ENCODE results near the gene SLC37A4. TPM values are rescaled to one million over a fixed set of nuclear protein-coding genes. Genes with fewer than 3 reads are reported as not detected.
"Not testable (repeated sequence)": the region's sequence is repeated elsewhere in the genome, so short reads cannot be mapped to it uniquely, and the experiment has no call there.

Gene SLC37A4
- total RNA-seq, 1 donor from 2014 or later = 155 TPM

- no peak for DNase-seq (ENCODE audit: low spot score)
- ATAC-seq = no peak
Measured at GRCh38 chr11:119042927-119043326, 12.2 kb upstream of the SLC37A4 start.

DNA sequence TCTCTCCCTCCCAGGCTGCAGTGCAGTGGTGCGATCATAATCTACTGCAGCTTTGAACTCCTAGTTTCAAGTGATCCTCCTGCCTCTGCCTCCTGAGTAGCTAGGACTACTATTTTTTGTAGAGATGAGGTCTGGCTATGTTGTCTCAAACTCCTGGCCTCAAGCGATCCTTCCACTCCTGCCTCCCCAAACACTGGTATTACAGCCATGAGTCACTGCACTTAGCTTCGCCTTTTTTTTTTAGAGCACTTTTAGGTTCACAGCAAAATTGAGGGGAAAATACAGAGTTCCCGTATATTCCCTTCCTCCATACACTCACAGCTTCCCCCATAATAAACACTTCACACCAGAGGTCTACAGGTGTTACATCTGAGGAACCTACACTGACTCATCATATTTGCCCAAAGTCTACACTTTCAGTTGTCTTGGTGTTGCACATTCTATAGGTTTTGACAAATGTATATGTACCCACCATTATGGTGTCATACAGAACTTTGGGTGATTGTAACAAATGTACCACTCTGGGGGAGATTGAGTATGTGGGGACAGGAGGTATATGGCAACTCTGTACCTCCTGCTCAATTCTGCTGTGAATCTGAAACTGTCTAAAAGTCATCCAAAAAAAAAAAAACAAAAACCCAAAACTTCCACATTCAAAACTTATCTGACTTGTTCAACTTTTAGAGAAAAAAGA, 11.3 kb upstream of the SLC37A4 start:
- ATAC-seq = no peak
- no peak for DNase-seq (ENCODE audit: low spot score)

GRCh38 chr11:119039471-119039870, 8.8 kb upstream of the SLC37A4 start:
- ATAC-seq; DNase-seq (ENCODE audit: low spot score): not testable (repeated sequence)

GRCh38 chr11:119038884-119039283, 8.2 kb upstream of the SLC37A4 start:
- DNase-seq (ENCODE audit: low spot score) (no peak), ATAC-seq (no peak)

DNA sequence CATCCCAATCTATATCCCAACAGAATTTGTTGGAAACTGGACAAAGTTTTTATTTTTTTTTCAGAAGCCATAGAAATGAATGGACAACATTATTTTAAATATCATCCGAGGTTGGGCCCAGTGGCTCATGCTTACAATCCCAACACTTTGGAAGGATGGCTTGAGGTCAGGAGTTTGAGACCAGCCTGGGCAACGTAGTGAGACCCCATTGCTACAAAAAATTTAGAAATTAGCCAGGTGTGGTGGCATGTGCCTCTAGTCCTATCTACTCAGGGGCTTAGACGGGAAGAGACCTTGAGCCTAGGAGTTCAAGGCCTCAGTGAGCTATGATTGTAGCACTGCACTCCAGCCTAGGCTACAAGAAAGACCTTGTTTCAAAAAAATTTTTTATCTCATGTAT, 4.1 kb upstream of the SLC37A4 start:
- ATAC-seq (no peak), DNase-seq (ENCODE audit: low spot score) (no peak)

GRCh38 chr11:119033421-119033820, 2.7 kb upstream of the SLC37A4 start:
- not testable (repeated sequence) for DNase-seq (ENCODE audit: low spot score); ATAC-seq

GRCh38 chr11:119031912-119032280, 1.2 kb upstream of the SLC37A4 start:
- DNase-seq (ENCODE audit: low spot score) (no peak), ATAC-seq (no peak)

DNA sequence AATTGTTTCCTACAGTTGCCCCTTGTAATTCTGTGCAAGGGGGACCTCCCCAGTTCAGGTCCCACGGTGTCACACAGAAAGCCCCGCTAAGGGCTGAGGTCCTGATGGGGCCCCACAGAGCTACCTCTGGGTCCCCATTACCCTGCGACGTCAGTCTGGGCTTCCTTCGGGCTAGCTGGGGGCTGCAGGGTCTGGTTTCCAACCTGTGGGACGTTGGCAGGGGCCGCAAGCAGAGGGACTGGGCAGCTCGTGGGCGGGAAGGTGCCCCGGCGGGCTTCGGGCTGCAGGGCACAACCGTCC, 698 bp downstream of the SLC37A4 start:
- DNase-seq (ENCODE audit: low spot score) (peak; percentile 58), ATAC-seq (no peak)

DNA sequence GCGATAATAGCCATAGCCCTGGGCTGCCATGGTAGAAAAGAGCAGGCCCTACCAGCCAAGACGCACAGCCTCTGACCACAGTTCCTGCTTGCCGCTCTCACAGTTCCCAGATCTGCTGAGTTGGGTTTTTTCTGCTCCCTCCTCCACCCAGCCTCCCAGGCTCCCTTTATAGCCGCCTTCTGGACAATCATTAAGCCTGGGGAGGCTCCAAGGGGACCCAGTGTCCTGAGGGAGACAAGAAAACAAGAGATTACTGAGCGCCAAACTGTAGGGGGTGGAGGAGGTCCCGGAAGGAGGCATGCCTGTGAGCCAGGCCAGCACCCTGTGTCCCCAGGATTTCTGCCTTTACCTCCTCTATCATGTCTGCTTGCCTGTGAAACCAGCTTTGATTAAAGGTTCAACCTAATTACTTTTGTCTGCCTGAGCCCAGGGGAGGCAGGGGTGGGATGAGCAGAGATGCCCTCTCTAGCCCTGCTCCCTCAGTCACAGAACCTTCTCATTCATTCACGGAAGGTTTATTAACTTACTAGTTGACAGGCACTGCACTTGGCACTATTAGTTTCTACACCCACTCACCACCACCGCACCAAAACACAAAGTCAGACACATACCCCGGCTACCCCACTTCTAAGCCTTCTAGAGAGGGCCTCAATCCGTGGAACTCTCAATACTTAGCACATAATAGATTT, 1.2 kb downstream of the SLC37A4 start:
- ATAC-seq (peak; percentile 58), DNase-seq (ENCODE audit: low spot score) (peak; percentile 94)

GRCh38 chr11:119029069-119029339, 1.7 kb downstream of the SLC37A4 start:
- ATAC-seq (no peak), DNase-seq (ENCODE audit: low spot score) (no peak)

- peak; percentile 53 for ATAC-seq
Measured at GRCh38 chr11:119028346-119029068, 2.2 kb downstream of the SLC37A4 start.

DNA sequence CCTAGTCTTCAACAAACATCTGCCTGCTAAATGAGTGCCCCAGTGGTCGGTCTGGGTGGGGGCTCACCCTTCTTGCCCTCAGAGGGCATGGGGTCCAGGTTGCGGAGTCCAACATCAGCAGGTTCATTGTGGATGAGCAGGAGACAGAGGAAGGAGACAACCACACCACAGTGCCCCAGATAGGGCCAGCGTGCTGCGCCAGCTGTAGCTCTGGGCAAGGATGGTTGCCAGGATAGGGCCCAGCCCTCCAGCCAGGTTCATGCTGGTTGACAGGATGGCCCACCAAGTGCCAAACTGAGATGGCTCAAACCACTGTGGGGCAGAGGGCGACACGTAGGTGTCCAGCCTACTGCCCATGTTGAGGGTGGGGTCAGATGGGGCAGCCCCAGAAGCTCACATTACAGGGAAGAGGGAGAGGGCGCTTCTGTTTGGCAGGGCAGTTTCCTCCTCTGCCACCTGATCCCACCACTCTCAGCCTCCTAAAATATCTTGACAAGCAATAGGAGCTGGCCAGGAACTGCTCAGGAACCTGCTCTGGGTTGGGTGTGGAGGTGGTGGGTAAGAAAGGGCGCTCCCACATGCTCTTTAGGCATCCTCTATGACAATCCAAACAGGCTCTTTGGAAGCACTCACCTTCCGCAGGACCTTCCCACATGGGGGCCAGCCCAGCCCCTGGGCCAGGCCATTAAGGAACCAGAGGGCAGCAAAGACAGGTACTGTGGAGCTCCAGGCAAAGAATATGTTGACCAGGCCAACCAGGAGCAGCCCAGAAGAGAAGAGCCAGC, 2.9 kb downstream of the SLC37A4 start:
- ATAC-seq (peak; percentile 10), DNase-seq (ENCODE audit: low spot score) (peak; percentile 75)

More at GRCh38 chr11:119028346-119029068, 2.2 kb downstream of the SLC37A4 start:
- peak; percentile 91 for DNase-seq (ENCODE audit: low spot score)

DNA sequence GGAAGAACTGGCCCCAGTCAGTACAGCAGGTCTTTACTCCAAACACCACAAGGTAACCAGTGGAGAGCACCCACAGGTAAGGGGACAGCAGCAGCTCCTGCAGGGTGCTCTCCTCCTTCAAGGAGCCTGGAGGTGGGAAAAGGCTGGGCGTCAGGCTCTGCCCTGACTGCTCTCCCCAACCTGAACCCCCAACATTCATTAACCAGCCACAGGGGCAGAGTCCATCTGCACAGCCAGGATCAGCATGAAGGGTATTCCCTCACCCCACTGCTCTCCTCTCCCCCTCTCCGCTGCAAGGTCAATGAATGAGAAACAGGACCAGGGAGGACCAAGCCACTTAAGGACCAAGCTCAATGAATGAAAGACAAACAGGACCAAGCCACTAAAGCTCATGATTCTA, 3.7 kb downstream of the SLC37A4 start:
- no peak for ATAC-seq
- peak; percentile 60 for DNase-seq (ENCODE audit: low spot score)

DNA sequence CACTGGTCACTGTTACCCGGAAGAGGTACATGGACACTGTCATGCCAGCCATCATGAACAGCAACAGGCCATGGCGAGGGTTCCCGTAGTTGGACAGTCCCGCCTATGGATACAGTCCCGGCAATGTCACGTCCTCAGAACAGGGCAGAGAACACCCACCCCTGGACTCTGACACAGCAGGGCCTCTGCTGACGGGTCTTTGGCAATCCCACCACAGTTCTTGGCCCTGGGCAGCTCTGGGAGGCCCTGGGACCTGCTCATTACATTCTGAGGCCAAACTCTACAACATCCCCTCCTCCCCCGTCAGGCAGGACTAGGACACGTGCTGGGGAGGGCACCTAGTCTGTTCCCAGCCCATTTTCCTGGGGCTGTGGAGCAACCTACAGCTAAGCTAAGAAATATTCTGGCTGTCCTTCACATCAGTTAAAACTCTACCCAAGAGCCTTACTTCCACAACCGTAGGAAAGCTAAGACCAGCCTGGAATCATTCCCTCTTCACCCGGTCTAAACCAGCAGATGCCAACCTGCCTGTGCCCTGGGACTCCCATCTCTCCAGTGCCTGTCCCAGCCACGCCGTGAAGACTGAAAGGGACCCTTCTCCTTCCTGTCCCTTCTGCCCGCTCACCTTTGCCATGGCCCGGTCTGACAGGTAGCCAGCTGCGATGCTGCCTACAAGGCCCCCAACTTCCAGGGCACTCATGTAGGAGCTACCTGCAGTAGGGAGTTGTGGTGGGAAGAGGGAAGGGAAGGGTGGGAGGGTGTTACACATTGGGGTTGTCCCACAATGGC, 4.5 kb downstream of the SLC37A4 start:
- peak; percentile 88 for DNase-seq (ENCODE audit: low spot score)
- ATAC-seq = peak; percentile 19

DNA sequence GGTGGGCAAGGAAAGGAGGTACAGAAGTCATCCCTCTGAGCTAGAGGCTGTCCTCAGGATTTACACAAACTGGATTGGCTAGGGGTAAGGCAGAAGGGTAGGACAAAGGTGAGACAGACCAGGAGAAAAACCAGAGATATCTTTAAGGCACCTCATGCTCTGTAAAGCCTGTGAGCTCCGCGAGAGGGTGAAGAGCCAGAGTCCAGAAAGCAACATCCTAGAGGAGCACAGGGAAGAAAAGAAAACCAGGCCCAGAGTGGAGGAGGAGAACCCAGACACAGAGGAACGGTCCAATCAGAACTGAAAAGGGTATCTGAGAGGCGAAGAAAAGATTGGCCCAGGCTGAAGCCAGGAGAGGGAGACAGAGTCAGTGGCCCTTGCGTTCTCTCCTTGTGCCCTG, 5.1 kb downstream of the SLC37A4 start:
- ATAC-seq = no peak

DNA sequence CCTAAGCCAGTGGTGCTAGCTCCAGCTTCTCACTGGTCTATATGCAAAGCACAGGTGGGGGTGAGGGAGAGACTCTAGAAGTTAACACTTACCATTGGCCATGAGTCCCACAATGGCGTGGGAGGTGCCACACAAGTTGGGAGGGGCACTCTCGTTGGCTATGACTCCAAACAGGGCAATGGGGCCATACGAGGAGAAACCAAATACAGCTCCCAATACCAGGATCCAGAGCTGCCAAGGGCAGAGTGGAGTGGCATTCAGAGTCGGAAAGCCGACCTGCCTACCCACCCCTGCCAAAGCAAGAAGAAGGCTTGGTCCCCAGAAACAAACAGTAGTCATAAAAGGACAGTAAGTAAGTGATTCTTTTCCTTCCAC, 5.6 kb downstream of the SLC37A4 start:
- DNase-seq (ENCODE audit: low spot score) = no peak
- no peak for ATAC-seq

More for the DNA sequence above, 5.1 kb downstream of the SLC37A4 start:
- DNase-seq (ENCODE audit: low spot score) = no peak

GRCh38 chr11:119024430-119025098, 6.1 kb downstream of the SLC37A4 start:
- DNase-seq (ENCODE audit: low spot score) (no peak), ATAC-seq (no peak)

DNA sequence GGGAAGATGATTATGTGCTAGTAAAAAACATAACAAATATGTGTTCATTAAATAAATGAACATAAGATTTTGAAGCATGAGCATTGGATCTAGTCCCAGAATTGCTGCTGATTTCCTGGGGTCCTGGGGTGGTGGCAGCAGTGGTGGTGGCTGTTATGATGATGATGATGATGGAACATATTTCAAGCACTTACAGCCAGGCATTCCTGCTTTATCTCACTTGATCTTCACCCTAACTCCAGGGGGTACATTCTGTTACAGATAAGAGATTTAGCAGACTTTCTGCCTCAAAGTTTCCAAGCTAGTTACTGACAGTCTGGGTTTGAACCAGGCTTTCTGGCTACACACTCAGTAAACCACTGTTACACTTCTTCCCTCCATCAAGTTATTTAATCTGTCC, 6.9 kb downstream of the SLC37A4 start:
- ATAC-seq (no peak), DNase-seq (ENCODE audit: low spot score) (no peak)

DNA sequence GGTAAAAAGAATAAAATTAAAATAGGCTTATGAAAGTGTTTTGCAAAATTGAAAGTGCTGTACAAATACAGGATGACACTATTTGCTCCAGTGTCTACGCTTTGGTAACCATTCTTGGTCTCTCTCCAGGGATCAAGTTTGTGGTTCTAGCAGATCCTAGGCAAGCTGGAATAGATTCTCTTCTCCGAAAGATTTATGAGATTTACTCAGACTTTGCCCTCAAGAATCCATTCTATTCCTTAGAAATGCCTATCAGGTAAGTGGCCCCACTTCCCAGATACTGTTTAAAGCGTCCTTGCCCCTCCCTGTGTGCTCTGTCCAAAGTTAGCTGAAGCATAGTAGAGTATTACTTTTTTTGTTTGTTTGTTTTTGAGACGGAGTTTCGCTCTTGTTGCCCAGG, 9.0 kb downstream of the SLC37A4 start:
- no peak for ATAC-seq
- no peak for DNase-seq (ENCODE audit: low spot score)

DNA sequence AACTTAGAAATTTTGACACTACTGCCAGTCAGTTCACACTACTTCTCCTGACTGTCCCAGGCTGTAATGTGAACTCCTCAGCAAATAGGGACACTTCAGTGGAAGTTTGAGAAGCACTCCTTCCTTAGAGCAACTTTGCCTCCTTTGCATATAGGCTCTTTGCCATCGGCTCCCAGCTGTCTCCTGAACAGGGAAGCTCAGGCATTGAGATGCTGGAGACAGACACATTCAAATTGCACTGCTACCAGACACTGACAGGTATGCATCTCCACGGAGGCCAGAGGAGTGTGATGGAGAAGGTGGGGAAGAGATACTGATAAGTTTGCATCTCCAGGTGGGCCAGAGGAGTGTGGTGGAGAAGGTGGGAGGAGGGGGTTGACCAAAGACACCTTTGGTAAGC, 10.7 kb downstream of the SLC37A4 start:
- DNase-seq (ENCODE audit: low spot score) = no peak
- no peak for ATAC-seq

Measured in left lobe of liver (tissue), 2 donors.